Loucy (cell line): ENCODE data around the gene MTHFR.

Source experiments
- H2AFZ ChIP-seq: fragments of 200-600 bp; sonication (generic); 2 replicates; pipeline ENCODE4 v1.6.0; 2016; ENCODE audit warnings: antibody characterized with exemption, mild to moderate bottlenecking, low read length, moderate library complexity
- H3F3A ChIP-seq: fragments of 200-600 bp; 2 replicates; pipeline ENCODE4 v1.6.0; 2016; ENCODE audit warnings: antibody characterized with exemption, low read depth, mild to moderate bottlenecking
- H3K27me3 ChIP-seq: fragments of 200-600 bp; sonication (generic); 2 replicates; pipeline ENCODE4 v1.6.1; 2014; ENCODE audit warnings: low read length, mild to moderate bottlenecking; ENCODE audit not compliant: insufficient read depth, poor library complexity, severe bottlenecking
- H3K36me3 ChIP-seq: fragments of 200-600 bp; sonication (generic); 2 replicates; pipeline ENCODE4 v1.6.1; 2016; ENCODE audit warnings: low read length; ENCODE audit not compliant: insufficient read depth
- H3K4me1 ChIP-seq: fragments of 200-600 bp; sonication (generic); 2 replicates; pipeline ENCODE4 v1.5.1; 2014; ENCODE audit warnings: low read length, mild to moderate bottlenecking; ENCODE audit not compliant: insufficient read depth, poor library complexity, severe bottlenecking
- H3K4me2 ChIP-seq: fragments of 200-600 bp; sonication (generic); 2 replicates; pipeline ENCODE4 v1.6.0; 2014; ENCODE audit warnings: antibody characterized with exemption, low read length, low read depth, mild to moderate bottlenecking; ENCODE audit not compliant: poor library complexity, severe bottlenecking
- H3K4me3 ChIP-seq: fragments of 200-600 bp; sonication (generic); 2 replicates; pipeline ENCODE4 v1.5.1; 2014; ENCODE audit warnings: low read length, mild to moderate bottlenecking, mixed read lengths; ENCODE audit not compliant: poor library complexity, severe bottlenecking
- H3K79me2 ChIP-seq: fragments of 200-600 bp; sonication (generic); 2 replicates; pipeline ENCODE4 v1.6.1; 2014; ENCODE audit warnings: low read length; ENCODE audit not compliant: insufficient read depth
- H3K9ac ChIP-seq: fragments of 200-600 bp; sonication (generic); 2 replicates; pipeline ENCODE4 v1.6.0; 2014; ENCODE audit warnings: mild to moderate bottlenecking, low read depth, low read length, moderate library complexity; ENCODE audit not compliant: poor library complexity, severe bottlenecking
- H3K9me2 ChIP-seq: fragments of 200-600 bp; sonication (generic); replicated peaks from 2 replicates; pipeline ENCODE4 v1.6.1; 2016; ENCODE audit warnings: low read depth, low read length, mixed read lengths
- H3K9me3 ChIP-seq: fragments of 200-600 bp; sonication (generic); 2 replicates; pipeline ENCODE4 v1.6.1; 2014; ENCODE audit warnings: mild to moderate bottlenecking, antibody characterized with exemption, low read length, low read depth; ENCODE audit not compliant: insufficient read depth
- H4K20me1 ChIP-seq: fragments of 200-600 bp; sonication (generic); 2 replicates; pipeline ENCODE4 v1.6.0; 2014; ENCODE audit warnings: antibody characterized with exemption, low read length, mild to moderate bottlenecking; ENCODE audit not compliant: insufficient read depth, poor library complexity, severe bottlenecking
- EZH2phosphoT487 ChIP-seq: fragments of 200-600 bp; IDR thresholded peaks from 2 replicates; pipeline ENCODE4 v1.6.1; 2018; ENCODE audit warnings: antibody characterized with exemption, mild to moderate bottlenecking, moderate library complexity, borderline replicate concordance
- TF ChIP-seq, protein P1 (sequence below): fragments of 200-600 bp; sonication (generic); conservative IDR thresholded peaks from 2 replicates; pipeline ENCODE4 v1.5.1; 2014; ENCODE audit warnings: mild to moderate bottlenecking, antibody characterized with exemption, low read length

The MTHFR gene

DNA sequence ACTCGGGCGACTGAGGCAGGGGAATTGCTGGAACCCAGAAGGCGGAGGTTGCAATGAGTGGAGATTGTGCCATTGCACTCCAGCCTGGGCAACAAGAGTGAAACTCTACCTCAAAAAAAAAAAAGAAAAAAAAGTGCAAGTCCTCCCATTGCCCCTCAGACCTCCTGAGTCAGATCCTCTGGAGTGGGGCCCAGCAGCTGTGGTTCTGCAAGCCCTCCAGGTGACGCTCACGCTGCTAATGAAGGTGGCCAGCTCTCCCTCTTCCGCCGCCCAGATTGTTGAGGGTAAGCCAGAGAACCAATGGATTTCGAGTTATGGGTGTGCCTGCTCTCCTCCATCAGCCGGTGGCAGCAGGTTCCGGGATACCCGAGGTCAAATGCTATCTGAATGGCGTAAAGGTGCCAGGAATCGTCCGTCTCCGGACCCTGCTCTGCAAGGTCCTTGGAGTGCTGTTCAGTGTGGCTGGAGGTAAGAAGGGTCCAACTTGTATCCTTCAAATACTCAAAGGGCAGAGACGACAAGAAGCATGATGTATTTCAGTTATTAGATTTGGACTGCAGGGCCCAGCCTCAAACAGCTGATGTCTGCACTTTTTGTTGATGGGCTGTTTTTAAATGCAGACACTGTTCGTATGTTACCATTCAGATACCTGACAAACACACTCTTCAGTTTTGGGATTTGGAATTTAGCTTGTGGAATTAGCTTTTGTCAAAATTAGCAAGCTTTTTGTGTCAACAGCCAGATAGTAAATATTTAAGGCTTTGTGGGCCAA, 17.8 kb upstream of the MTHFR start:
- TF ChIP-seq, protein P1, sequence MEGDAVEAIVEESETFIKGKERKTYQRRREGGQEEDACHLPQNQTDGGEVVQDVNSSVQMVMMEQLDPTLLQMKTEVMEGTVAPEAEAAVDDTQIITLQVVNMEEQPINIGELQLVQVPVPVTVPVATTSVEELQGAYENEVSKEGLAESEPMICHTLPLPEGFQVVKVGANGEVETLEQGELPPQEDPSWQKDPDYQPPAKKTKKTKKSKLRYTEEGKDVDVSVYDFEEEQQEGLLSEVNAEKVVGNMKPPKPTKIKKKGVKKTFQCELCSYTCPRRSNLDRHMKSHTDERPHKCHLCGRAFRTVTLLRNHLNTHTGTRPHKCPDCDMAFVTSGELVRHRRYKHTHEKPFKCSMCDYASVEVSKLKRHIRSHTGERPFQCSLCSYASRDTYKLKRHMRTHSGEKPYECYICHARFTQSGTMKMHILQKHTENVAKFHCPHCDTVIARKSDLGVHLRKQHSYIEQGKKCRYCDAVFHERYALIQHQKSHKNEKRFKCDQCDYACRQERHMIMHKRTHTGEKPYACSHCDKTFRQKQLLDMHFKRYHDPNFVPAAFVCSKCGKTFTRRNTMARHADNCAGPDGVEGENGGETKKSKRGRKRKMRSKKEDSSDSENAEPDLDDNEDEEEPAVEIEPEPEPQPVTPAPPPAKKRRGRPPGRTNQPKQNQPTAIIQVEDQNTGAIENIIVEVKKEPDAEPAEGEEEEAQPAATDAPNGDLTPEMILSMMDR: no peak
- TF ChIP-seq EZH2phosphoT487: no peak
- no peaks in the 10 kb centered on the region for H3K9me3 ChIP-seq
- H3K27me3 ChIP-seq: no peaks in the 10 kb centered on the region
- no peak overlapping the region for H3K4me3 ChIP-seq
- no peak overlapping the region for H2AFZ ChIP-seq
- no peaks in the 10 kb centered on the region for H3F3A ChIP-seq
- H3K9me2 ChIP-seq: no peaks in the 10 kb centered on the region
- H3K79me2 ChIP-seq: no peaks in the 10 kb centered on the region
- H3K4me2 ChIP-seq: no peak overlapping the region
- peaks cover 65% of the 10 kb centered on the region; the same call in 1 of the 2 replicates for H3K36me3 ChIP-seq
- H3K9ac ChIP-seq: no peak overlapping the region
- no peaks in the 10 kb centered on the region for H3K4me1 ChIP-seq
- H4K20me1 ChIP-seq: no peaks in the 10 kb centered on the region

DNA sequence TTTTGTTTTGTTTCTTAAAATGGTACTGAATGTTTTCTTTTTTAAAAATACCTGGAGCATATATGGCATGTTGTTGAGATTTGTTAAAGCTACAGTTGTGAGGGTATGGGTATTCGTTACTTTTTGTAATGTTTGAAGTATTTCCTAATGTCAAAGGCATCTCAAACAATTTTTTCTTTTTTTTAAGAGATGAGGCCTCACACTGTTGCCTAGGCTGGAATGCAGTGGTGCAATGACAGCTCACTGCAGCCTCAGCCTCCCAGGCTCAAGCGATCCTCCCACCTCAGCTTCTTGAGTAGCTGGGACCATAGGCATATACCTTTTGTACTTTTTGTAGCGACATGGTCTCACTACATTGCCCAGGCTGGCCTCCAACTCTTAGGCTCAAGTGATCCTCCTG, 16.3 kb upstream of the MTHFR start:
- Histone ChIP-seq H3F3A (no peaks in the 10 kb centered on the region), H3K4me3 (no peak overlapping the region), H3K4me1 (no peaks in the 10 kb centered on the region), H3K27me3 (no peaks in the 10 kb centered on the region), H3K9ac (no peak overlapping the region), H4K20me1 (no peaks in the 10 kb centered on the region), H3K9me3 (no peaks in the 10 kb centered on the region), H3K36me3 (peaks cover 70% of the 10 kb centered on the region; the same call in 1 of the 2 replicates), H2AFZ (no peak overlapping the region), H3K79me2 (no peaks in the 10 kb centered on the region), H3K9me2 (no peaks in the 10 kb centered on the region), H3K4me2 (no peak overlapping the region)
- TF ChIP-seq EZH2phosphoT487: no peak
- TF ChIP-seq, protein P1: no peak

DNA sequence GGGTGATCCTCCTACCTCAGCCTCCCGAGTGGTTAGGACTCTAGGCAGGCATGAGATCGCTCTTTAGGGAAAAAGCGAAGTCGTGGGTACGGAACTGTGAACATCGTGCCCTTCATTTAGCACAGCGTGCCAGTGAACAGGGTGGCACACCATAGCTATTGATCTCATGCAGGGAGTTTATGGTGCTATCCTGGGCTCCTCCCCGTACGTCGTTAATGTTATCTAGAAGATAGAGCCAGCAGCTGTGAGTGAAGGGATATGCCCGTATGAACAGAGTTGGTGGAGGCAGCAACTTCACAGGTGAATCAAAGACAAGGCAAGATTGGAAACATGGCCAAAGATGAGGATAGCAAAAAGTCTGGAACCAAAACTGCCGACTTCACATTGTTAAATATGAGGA, 11.4 kb upstream of the MTHFR start:
- no peak for TF ChIP-seq EZH2phosphoT487
- TF ChIP-seq, protein P1: no peak
- no peak overlapping the region for H3K4me3 ChIP-seq
- H3K9me3 ChIP-seq: no peaks in the 10 kb centered on the region
- H3K27me3 ChIP-seq: no peaks in the 10 kb centered on the region
- H3K9ac ChIP-seq: no peak overlapping the region
- no peaks in the 10 kb centered on the region for H3F3A ChIP-seq
- H3K36me3 ChIP-seq: peaks cover 58% of the 10 kb centered on the region; the same call in 1 of the 2 replicates
- peaks cover 4% of the 10 kb centered on the region for H3K4me1 ChIP-seq
- H3K9me2 ChIP-seq: no peaks in the 10 kb centered on the region
- no peak overlapping the region for H3K4me2 ChIP-seq
- H4K20me1 ChIP-seq: no peaks in the 10 kb centered on the region
- H3K79me2 ChIP-seq: peaks cover 24% of the 10 kb centered on the region
- H2AFZ ChIP-seq: no peak overlapping the region
